ENCODE measurements around the gene IKZF1.

DNA sequence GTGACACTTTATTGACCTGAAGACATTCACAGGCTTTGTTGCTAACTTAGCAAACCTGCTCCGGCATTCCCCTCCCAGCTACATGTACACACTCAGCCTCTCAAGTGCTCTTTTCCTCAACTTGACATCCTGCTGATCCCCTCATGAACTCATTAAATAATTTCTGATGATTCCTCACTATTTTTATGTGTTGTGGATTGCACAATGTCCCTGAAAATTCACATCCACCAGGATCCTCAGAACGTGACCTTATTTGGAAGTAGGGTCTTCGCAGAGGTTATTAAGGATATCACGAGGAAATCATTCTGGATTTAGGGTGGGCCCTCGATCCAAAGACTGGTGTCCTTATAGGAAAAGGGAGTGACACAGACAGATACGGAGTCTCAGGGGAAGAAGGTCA is 118.3 kb downstream of the IKZF1 start:
- no peak for TF ChIP-seq POLR2A (IDR thresholded peaks at IDR 0.05)
- TF ChIP-seq, protein P1, sequence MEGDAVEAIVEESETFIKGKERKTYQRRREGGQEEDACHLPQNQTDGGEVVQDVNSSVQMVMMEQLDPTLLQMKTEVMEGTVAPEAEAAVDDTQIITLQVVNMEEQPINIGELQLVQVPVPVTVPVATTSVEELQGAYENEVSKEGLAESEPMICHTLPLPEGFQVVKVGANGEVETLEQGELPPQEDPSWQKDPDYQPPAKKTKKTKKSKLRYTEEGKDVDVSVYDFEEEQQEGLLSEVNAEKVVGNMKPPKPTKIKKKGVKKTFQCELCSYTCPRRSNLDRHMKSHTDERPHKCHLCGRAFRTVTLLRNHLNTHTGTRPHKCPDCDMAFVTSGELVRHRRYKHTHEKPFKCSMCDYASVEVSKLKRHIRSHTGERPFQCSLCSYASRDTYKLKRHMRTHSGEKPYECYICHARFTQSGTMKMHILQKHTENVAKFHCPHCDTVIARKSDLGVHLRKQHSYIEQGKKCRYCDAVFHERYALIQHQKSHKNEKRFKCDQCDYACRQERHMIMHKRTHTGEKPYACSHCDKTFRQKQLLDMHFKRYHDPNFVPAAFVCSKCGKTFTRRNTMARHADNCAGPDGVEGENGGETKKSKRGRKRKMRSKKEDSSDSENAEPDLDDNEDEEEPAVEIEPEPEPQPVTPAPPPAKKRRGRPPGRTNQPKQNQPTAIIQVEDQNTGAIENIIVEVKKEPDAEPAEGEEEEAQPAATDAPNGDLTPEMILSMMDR (IDR thresholded peaks at IDR 0.05), result no peak
